ENCODE results near the gene RGS16. TPM values are rescaled to one million over a fixed set of nuclear protein-coding genes. Genes with fewer than 3 reads are reported as not detected.

Gene RGS16
- total and polyA plus RNA-seq, 2 of the 13 experiments (the other 11 are each of a cell fraction or from before 2014, with no cell fraction given): not detected

DNA sequence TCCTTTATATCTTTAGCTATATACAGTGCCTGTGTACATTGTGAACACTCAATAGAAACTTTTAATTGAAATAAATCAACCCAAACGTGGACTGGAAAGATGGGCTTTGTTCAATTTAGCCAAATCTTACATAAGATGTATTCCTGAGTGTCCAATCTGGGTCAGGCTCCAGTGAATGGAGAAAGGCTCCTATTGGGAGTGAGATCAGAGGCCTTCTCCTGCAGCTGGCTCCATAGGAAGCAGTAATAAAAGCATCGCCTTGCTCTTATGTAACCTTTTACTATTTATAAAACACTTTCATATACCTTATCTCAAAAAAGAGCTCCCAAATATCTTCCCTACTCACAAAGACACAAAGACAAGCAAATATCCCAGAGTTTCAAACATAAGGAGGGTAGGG, 24.9 kb upstream of the RGS16 start:
- POLR2A ChIA-PET: no interaction called here
- FAIRE-seq: no peak
- ATAC-seq: no peak
- Histone ChIP-seq H3K9ac (ENCODE audit: insufficient read depth, low read depth, low read length) (no peak overlapping the region), H3K4me3 (replicated peaks in 1 of 3; ENCODE audit: insufficient read depth in 1 of 3, low read depth in 2 of 3, low read length in 3 of 3) (no peak overlapping the region), H3K9me3 (ENCODE audit: low read length) (no peaks in the 10 kb centered on the region), H3K79me2 (ENCODE audit: insufficient read depth, low read length) (no peaks in the 10 kb centered on the region), H3K36me3 (replicated peaks in 1 of 2; ENCODE audit: control insufficient read depth in 1 of 2, insufficient read depth in 2 of 2, low read length in 2 of 2) (no peaks in the 10 kb centered on the region), H4K20me1 (ENCODE audit: insufficient read depth, low read length) (no peaks in the 10 kb centered on the region), H3K4me1 (ENCODE audit: insufficient read depth, low read length) (no peaks in the 10 kb centered on the region), H3K27ac (ENCODE audit: extremely low read length, insufficient read depth, low read length) (no peak overlapping the region), H3K4me2 (ENCODE audit: low read depth, low read length) (no peak overlapping the region), H2AFZ (ENCODE audit: low read length) (no peak overlapping the region), H3K27me3 (ENCODE audit: control insufficient read depth in 1 of 2, insufficient read depth in 2 of 2, low read length in 2 of 2) (no peaks in the 10 kb centered on the region; a peak in 1 of 5 replicates)
- TF ChIP-seq, protein P1, sequence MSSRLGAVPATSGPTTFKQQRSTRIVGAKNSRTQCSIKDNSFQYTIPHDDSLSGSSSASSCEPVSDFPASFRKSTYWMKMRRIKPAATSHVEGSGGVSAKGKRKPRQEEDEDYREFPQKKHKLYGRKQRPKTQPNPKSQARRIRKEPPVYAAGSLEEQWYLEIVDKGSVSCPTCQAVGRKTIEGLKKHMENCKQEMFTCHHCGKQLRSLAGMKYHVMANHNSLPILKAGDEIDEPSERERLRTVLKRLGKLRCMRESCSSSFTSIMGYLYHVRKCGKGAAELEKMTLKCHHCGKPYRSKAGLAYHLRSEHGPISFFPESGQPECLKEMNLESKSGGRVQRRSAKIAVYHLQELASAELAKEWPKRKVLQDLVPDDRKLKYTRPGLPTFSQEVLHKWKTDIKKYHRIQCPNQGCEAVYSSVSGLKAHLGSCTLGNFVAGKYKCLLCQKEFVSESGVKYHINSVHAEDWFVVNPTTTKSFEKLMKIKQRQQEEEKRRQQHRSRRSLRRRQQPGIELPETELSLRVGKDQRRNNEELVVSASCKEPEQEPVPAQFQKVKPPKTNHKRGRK (CRISPR knock-in tag; IDR thresholded peaks at IDR 0.05): no peak
- TF ChIP-seq HOXA7 (CRISPR knock-in tag; IDR thresholded peaks at IDR 0.05) (no peak), PHF5A (CRISPR knock-in tag; IDR thresholded peaks at IDR 0.05; ENCODE audit: low read depth, unreplicated experiment) (no peak), ATF6 (CRISPR knock-in tag; conservative IDR thresholded peaks at IDR 0.05) (no peak), GMEB1 (CRISPR knock-in tag; IDR thresholded peaks at IDR 0.05; ENCODE audit: borderline replicate concordance) (no peak), RBFOX2 (IDR thresholded peaks at IDR 0.05; ENCODE audit: low read depth, low read length) (no peak), ZNF713 (CRISPR knock-in tag; IDR thresholded peaks at IDR 0.05) (no peak), RFX1 (IDR thresholded peaks at IDR 0.05) (no peak), POLR2A (IDR thresholded peaks at IDR 0.05; ENCODE audit: insufficient read depth in 1 of 2, low read depth in 2 of 2, low read length in 2 of 2) (no peak), ZBTB33 (CRISPR knock-in tag; IDR thresholded peaks at IDR 0.05) (no peak), CENPX (CRISPR knock-in tag; IDR thresholded peaks at IDR 0.05) (no peak), SAFB2 (CRISPR knock-in tag; IDR thresholded peaks at IDR 0.05; ENCODE audit: borderline replicate concordance, low read depth) (no peak), ZC3H4 (CRISPR knock-in tag; IDR thresholded peaks at IDR 0.05; ENCODE audit: borderline replicate concordance) (no peak), TOPORS (CRISPR knock-in tag; IDR thresholded peaks at IDR 0.05) (no peak), ZNF329 (CRISPR knock-in tag; IDR thresholded peaks at IDR 0.05; ENCODE audit: low read depth) (no peak), ZNF484 (CRISPR knock-in tag; IDR thresholded peaks at IDR 0.05; ENCODE audit: borderline replicate concordance, low read depth) (no peak), DPF2 (CRISPR knock-in tag; IDR thresholded peaks at IDR 0.05; ENCODE audit: borderline replicate concordance, low read depth) (no peak), ZNF460 (CRISPR knock-in tag; IDR thresholded peaks at IDR 0.05; ENCODE audit: borderline replicate concordance) (no peak)
- 41% methylated on average over 2 of the region's 2 CpGs for WGBS (ENCODE audit: low lambda C conversion rate)
- no TSS peak for BruUV-seq (replicated peaks)
- in situ Hi-C loops (cut with HindIII; ENCODE audit: extremely low pct_ligation_motif_present, low pct_unique_long_range_greater_than_20kb): no loop called here
- CTCF ChIA-PET (ENCODE audit: low intra/inter-chr PET ratio, low total read pairs): no interaction called here
- intact Hi-C loops (cut with micrococcal nuclease; ENCODE audit: unreplicated experiment): no loop called here
- no peak for DNase-seq (ENCODE audit: low spot score)
